AG10803 (cell line): Measurements from ENCODE around the gene RAI1.

Source experiments
- DNase-seq: peaks from one replicate; pipeline ENCODE4 v3.0.0; 2010; ENCODE audit warnings: low read depth
- H3K4me3 ChIP-seq: 2 replicates; pipeline ENCODE4 v1.5.1; 2011; ENCODE audit warnings: mild to moderate bottlenecking, low read length, control low read depth
- CTCF ChIP-seq: conservative IDR thresholded peaks from 2 replicates; pipeline ENCODE4 v1.5.1; 2011; ENCODE audit warnings: mild to moderate bottlenecking, low read length, control low read depth, inconsistent platforms

The RAI1 gene

GRCh38 chr17:17839791-17840707 is 158.8 kb downstream of the RAI1 start:
- H3K4me3 ChIP-seq = peak overlapping the region; percentile 61
- DNase-seq = peak; percentile 93
- no peak for TF ChIP-seq CTCF

- TF ChIP-seq CTCF = no peak
- peak; percentile 51 for DNase-seq
- peak overlapping the region; percentile 61 for H3K4me3 ChIP-seq
These were observed 159.7 kb downstream of the RAI1 start for GRCh38 chr17:17840751-17841591.

GRCh38 chr17:17841601-17842025 is 160.4 kb downstream of the RAI1 start:
- TF ChIP-seq CTCF = no peak

DNA sequence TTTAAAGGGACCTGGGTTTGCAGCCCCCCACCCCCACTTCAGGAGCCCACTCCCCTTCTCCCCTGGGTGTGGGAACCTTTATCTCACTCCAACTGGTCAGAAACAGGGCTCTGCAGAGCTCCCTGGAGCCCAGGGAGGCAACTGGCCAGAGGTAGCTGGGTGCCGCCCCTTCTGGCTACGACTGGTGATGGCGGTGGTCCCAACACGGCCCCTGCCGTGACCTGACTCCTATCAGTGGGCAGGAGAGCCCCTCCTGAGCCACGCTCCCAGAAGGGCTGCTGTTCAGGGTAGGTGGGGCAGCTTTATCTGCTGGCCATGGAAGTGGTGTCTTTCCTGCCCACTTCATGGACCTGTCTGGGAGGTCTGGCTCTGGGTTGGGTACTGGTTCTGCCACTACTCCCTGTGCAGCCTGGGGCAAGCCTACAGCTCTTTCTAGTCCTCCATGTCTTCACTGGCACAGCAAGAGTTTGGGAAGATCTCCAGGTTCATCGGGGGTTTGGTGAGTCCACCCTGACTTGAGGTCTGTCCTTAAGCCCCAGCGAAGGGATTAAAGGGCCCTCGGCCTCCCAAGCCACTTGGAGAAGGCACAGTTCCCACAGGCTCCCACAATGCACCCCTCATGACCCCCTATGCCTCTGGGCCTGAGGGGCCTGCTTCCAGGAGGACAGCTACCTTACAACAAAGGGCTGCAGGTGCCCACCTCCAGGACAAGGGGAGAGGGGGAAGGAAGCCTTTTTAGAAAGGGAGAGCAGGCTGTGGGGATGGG is 161.0 kb downstream of the RAI1 start:
- no peak for DNase-seq
- no peak overlapping the region for H3K4me3 ChIP-seq
- TF ChIP-seq CTCF = no peak

More at GRCh38 chr17:17841601-17842025, 160.4 kb downstream of the RAI1 start:
- H3K4me3 ChIP-seq = no peak overlapping the region
- DNase-seq = no peak

- H3K4me3 ChIP-seq = no peak overlapping the region
- TF ChIP-seq CTCF = no peak
- DNase-seq = no peak
These were observed 161.8 kb downstream of the RAI1 start for GRCh38 chr17:17843096-17843495.

GRCh38 chr17:17844079-17844478 is 162.8 kb downstream of the RAI1 start:
- DNase-seq = no peak
- no peak overlapping the region for H3K4me3 ChIP-seq
- TF ChIP-seq CTCF = no peak
